ENCODE data around the gene PPM1E.
A peak's percentile ranks its signal among the peaks of the same experiment; 100 is the strongest.
"Not testable (repeated sequence)": the region's sequence is repeated elsewhere in the genome, so short reads cannot be mapped to it uniquely, and the experiment has no call there.

PPM1E gene

DNA sequence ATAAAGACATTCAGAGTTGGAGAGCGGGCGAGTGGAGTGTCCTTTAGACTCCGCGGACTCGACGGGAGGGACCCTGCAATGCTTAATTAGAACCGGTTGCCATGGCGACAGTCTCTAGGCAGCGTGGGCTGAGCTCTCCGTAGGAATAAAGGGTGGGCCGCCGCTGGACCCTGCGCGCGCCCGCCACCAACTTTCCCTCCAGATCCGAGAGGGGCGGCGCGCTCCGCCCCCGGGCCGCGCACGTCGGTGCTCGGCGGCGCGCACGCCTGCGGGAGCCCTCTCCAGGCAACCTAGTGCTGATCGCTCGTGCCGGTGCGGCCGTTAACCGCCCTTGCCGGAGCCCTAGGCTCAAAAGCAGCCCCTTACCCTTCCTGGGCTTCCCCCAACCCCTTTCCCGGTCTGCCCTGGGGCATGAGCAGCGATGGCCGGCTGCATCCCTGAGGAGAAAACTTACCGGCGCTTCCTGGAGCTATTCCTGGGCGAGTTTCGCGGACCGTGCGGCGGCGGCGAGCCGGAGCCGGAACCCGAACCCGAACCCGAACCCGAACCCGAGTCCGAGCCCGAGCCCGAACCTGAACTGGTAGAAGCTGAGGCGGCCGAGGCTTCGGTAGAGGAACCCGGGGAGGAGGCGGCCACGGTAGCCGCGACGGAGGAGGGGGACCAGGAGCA is at the start of gene PPM1E:
TSS of gene PPM1E (plus strand) at position 278 of the 669 bp plus-strand sequence.
- ATAC-seq: peak; percentile 74 to 76

DNA sequence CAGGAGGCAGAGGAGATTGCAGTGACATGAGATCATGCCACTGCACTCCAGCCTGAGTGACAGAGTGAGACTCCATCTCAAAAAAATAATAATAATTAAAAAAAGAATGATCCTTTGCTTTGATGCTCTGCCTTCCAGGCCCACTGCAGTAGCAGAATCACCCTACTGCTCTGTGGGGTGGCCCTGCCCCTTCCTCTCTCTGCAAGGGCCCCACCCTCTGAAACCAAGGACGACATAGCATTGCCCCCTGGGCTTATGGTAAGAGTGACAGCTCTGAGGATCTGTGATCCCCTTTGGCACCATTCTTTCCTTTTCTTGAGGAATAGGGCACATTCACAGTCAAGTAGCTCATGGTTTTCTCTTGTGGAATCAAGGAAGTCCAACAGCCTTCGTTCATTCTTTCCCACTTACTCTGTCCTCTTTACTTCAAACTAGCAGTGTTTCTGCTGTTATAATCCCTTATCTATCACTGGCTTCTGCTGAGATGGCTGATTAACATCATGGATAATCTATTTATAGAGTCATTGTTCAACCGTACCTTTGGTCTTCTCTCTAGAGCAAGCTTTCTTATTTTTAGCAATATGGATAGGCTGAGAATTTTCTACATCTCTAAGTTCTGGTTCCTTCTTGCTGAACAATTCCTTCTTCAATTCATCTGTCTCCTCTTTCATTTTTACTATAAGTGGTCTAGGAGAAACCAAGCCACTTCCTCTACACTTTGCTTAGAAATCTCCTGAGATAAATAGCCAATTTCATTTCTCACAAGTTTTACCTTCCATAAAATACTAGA is 49.1 kb upstream of the PPM1E start:
- ATAC-seq: no peak

DNA sequence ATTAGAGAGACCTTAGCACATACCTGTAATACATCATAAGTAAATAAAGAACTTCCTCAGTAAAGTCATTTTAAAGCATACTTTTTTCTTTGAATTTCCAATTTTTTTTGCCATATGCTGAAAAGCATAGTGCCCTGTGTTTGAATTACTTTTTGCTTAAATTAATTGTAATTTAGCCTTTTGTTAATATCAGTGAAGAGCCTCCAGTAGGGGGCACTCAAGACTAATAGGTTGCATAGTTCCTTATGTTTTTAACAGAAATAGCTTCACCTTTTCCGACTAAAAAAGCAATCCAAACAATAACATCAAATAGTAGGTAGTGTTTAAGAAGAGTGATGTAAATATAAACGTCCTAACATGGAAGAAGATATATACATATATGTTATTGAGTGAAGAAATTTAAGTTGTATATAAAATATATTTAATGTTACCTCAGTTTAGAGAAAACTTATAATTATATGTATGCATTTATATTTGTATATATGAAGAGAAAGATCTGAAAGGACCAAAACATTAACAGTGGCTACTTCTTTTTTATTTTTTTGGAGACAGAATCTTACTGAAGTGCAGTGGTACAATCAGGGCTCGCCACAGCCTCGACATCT is 44.6 kb upstream of the PPM1E start:
- no peak for ATAC-seq

DNA sequence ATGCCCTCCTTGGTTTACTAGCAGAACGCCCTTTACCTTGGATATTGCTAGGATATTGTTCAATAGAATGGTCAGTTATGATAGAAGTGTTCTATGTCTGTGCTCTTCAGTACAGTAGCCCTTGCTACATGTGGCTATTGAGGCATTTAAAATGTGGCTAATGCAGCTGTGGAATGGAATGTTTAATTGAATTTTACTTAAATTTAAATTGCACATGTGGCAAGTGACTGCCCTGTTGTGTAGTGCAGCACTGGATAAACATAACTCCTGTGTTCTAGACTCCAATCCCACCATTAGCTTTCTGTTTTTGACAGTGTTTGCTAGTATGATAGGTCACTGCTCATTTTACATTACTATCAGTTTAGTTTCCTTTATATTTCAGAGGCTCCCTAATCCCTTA is 33.4 kb upstream of the PPM1E start:
- no peak for ATAC-seq

DNA sequence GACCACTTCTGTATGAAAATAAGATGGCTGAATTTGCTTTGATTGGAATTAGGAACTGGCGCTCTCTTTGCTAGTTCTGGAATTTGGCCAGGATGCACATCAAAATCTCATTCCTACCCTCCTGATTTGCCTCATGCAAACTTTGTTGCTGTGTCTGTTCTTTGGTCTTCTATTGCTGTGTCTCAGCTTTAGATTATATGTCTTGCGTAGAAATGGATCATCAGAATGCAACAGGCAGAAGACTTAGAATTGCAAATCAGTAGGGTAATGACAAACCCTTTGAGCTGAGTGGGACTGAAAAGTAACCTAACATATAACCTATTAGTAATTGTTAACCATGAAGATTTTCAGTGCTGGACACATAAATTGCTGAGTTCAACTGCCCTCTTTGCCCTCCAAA is 33.0 kb upstream of the PPM1E start:
- ATAC-seq: no peak

DNA sequence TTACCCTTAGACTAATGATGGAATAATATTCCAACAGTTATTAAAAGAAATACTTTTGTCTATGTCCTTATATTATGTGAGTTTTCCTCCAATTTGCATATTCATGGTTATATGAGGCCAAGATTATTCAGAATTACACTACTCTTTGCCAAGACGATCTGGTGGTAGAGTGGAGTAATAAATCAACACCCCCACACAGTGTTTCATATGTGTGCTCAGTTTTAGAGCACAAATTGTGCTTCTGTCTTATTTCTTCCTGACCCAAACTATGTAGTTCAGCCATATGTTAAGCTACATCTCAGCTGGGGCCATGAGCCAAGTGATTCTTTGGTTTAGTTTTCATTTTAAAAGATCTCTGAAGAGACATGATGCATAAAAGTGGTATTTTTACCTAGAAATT is 26.9 kb upstream of the PPM1E start:
- ATAC-seq: no peak

DNA sequence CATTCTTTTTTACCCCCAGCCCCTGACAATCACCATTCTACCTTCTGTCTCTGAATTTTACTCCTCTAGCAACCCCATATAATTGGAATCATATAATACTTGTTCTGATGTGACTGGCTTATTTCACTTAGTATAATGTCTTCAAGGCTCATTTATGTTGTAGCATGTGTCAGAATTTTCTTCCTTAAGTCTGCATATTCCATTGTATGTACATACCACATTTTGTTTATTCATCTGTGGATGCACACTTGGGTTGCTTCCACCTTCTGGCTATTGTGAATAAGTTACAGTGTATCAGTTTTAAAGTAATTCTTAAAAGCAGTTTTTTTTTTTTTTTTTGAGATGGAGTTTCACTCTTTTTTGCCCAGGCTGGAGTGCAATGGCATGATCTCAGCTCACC is 24.7 kb upstream of the PPM1E start:
- no peak for ATAC-seq

DNA sequence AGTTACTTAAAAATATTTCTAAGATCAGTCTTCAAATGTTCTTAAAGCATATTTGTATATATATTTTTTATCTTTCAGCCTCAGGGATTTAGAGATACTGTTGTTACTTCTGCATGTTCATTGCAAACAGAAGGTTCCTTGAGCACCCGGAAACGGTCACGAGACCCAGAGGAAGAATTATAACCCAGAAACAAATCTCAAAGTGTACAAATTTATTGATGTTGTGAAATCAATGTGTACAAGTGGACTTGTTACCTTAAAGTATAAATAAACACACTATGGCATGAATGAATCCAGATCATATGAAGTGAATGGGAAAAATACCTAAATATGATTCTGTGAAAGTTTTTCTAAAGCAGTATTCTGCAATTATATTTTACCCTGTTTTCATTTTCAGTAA is 21.6 kb upstream of the PPM1E start:
- no peak for ATAC-seq

DNA sequence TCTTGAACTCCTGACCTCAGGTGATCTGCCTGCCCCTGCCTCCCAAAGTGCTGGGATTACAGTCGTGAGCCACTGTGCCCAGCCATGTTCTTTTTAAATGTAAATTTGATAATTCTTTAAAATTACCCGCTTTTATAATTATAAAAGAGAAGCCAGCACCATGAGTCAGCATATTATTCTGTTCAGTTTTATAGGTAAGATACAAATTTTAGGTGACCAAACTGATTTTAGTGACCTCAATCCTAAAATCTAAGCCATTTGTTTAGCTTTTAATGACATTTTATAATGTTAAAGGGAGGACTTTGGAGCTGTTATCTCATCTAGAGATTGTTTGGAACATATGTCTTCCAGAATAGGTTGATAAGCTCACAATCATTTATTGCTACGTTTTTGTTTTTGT is 20.8 kb upstream of the PPM1E start:
- ATAC-seq: no peak

DNA sequence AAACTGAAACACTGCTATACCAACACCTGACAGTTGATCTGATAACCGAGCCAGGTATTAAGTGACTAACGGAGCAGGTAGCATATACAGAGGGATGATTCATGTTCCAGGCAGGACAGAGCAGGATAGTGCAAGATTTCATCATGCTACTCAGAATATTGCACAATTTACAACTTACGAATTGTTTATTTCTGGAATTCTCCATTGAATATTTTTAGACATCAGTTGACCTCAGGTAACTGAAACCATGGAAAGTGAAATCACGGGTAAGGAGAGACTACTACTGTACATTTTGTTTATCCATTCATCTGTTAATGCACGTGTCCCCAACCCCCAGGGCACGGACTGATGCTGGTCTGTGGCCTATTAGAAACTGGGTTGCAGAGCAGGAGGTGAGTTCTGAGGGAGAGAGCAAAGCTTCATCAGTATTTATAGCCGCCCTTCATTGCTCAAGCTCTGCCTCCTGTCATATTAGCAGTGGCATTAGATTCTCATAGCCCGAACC is 14.5 kb upstream of the PPM1E start:
- no peak for ATAC-seq

DNA sequence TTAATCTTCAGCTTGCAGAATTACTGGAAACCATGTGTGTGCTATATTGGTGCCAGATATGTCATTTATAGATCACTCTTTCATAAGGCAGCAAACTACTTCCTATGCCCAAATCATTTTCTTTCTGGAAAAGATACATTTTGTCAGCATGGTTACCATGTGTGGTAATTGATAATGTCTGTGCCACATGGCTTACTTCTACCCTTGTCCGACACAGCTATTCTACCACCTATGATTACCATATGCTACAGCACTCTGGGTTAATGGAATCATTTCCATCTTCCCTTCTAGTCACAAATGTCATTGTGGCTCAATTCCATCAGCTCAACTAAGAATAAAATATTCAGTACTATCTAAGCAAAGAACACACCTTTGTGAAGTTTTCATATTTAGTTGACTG is 8.0 kb upstream of the PPM1E start:
- no peak for ATAC-seq

DNA sequence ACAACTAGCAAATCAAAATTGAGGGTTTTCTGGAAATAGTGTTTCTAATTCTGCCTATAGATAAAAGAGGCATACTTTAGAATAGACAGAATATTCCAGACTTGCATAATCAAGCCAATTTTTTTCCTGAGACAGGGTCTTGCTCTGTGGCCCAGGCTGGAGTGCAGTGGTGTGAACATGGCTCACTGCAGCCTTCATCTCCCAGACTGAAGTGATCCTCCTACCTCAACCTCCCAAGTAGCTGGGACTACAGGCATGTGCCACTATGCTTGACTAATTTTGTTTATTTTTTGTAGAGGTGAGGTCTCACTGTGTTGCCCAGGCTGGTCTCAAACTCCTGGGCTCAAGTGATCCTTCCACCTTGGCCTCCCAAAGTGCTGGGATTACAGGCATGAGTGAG is 6.0 kb upstream of the PPM1E start:
- not testable (repeated sequence) for ATAC-seq

DNA sequence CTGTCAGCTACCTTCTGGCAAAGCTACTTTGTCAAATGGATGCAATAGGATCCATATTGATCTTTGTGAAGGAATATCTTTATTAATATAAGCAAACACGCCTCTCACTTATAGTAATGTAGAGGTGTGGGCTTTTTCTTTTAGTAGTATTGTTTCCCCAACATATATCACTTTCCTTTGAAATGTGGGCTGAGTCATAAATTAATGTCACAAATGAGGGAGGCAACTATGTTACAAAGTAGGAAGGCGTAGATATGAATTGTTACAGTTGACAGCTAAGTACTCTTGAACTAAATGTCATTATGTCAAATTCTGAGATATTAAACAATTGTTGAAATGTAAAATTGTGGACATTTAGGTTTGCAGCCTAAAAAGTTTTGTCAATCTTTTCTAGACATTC is 2.6 kb upstream of the PPM1E start:
- no peak for ATAC-seq

DNA sequence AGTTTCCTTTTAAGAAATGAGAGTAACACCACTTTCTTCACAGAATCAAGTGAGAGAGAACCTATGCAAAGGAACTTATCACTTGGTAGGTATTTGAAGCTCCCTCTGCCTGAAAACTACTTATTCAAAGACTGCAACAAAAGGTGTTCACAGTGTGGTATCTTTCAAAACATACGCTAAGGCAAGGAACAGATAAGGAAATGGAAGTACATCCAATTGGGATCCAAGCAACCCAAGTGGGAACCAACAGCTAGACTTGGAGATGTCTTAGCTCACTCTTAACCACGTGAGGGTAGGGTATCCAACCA is 431 bp upstream of the PPM1E start:
- no peak for ATAC-seq

DNA sequence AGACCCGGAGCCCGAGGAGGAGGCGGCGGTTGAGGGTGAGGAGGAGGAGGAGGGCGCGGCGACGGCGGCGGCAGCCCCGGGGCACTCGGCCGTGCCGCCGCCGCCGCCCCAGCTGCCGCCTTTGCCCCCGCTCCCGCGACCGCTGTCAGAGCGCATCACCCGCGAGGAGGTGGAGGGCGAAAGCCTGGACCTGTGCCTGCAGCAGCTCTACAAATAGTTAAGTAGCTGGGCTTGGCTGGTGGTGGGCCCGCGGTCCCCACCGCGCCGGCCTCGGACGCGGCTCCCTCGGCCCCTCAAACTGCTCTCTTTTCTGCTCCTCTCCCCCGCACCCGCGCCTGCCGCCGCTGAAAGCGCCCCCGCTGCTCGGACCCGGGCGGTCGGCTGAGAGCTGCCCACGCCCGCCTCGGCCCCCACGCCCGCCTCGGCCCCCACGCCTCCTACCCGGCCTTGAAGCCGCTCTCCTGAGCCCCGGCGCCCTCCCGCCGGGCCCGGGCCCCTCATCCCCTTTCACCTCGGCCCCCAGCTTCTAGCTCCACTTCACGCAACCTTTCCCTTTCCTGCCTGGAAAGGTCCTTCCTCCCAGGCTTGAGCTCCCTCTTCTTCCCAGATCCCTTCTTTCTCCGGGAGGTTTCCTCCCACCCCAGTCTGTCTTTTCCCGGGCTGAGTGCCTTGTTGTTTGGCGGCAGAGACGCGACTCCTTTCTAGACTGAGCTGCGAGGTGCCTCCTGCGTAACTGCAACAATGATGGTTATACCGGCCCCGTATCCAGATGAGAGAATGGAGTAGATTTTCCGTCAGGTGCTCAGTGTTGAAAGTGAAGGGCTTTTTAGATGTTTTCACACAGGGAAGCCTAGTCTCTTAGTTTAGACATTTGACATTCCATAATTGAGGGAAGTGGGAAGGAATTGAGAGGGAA is 850 bp downstream of the PPM1E start:
- peak in 1 of 2 donors; percentile 39 for ATAC-seq

DNA sequence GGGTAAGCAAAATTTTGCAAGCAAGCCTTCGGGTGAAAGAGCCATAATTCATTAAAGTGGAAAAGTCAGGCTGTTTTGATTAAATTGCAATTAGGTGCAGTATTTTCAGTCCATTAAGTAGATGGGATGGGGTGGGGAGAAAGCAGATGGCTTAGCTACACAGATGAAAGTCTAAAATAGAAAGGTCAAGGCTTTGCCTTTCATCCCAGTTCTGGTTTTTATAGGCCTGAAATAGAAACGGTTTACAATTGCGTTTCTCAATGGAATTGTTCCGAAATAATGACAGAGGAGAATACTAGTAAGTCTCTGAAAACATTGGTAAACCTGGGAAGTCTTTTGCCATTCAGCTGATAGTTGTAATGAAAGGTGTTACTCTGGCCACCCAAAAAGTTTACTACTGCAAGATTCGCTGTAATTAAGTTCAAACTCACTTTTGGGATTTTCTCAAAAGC is 1.5 kb downstream of the PPM1E start:
- ATAC-seq: no peak

DNA sequence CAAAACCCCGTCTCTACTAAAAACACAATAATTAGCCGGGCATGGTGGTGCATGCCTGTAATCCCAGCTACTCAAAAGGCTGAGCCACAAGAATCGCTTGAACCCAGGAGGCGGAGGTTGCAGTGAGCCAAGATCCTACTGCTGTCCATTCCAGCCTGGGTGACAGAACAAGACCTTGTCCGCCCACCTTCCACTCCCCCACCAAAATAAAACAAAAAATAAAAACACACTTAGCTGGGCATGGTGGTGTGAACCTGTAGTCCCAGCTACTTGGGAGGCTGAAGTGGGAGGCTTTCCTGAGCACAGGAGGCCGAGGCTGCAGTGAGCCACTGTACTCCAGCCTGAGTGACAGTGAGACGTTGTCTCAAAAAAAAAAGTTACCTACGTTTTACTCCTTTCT is 3.2 kb downstream of the PPM1E start:
- no peak for ATAC-seq

DNA sequence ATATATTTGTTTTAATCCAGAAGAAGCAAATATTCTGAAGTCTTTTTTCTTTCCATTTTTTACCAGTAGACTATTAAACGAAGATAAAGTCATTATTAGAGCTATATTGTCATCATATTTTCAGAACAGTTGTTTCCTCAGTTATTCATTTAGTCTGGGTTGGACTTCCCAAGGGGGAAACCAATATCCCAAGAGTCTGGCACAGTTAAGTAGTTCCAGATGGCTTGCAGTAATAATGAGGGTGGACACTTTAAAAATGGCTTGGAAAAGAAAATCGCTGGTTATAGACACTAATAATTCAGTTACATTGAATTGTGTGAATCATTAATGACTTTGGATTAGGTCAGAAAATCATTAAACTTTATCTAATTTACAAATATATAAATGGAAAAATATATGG is 3.9 kb downstream of the PPM1E start:
- no peak for ATAC-seq

DNA sequence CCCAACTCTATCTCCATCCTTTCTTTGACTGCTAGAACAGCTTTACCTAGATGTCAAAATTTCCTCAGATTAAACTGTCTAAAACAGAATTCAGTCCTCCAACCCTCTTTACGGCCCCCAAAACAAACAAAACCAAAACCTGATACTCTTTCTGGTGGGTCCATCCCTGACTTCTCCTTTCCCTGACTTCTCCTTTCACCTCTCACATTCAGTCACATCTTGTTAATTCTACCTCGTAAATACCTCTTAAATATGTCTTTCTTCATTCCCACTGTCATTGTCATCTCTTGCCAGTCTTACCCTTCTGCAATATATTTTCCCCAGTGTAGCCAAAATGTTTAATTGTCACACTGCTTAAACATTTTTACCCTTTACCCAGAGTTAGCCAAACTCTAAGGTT is 4.6 kb downstream of the PPM1E start:
- ATAC-seq: no peak

DNA sequence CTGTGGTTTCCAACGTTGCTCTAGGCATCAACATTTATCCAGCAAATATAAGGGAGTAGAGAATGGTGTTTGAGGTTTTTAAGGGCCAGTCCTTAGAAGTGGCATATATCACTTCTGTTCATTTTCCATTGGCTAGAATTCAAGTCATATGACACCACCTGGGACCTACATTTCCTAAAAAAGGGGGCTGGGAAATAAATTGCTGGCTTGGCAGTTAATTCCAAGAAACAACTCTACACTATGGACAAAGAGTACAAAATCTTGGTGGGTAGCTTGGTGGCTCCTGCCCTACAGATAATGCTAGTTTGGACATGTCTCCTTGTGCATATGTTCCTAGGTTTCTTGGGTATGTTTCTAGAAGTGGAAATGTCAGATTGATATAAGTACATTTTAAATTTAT is 7.6 kb downstream of the PPM1E start:
- no peak for ATAC-seq

DNA sequence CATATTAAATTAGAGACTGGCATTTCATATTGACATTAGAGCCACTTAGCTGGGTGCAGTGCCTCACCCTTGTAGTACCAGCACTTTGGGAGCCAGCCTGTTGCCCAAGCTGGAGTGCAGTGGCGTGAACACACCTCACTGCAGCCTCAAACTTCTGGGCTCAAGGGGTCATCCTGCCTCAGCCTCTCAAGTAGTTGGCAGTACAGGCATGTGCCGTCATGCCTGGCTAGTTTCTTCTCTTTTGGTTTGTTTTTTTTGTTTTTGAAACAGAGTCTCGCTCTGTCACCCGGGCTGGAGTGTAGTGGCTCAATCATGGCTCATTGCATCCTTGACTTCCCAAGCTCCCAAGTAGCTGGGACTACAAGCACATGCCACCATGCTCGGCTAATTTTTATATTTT is 8.7 kb downstream of the PPM1E start:
- no peak for ATAC-seq

DNA sequence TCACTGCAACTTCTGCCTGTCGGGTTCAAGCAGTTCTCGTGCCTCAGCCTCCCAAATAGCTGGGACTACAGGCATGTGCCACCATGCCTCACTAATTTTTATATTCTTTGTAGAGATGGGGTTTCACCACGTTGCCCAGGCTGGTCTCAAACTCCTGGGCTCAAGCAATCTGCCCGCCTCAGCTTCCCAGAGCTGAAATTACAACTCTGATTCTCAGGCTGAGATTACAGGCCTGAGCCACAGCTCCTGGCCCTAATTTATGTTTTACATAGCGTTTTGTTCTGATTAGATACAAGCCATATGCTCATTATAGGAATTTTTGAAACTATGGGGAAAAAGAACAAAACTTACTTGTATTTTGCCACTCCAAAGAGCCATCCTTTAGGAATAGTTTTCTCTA is 22.8 kb downstream of the PPM1E start:
- ATAC-seq: not testable (repeated sequence)

DNA sequence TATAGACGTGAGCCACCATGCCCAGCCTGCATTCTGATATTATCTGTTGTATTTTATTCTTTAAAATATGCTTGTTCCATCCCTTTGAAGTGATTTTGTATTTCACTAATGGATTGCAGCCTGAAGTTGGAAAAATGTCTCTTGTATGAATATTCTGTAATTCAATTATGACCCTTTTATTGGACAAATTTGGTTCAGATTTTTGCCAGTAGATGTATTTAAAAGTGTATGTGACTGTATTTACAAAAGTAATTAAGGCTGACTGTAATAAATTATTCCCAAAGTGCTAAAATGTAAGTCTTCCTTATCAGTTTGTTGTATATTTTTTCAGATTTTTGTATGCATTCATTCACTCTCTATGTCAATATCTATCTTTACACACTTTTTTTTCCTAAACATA is 23.8 kb downstream of the PPM1E start:
- no peak for ATAC-seq
